ENCODE data around the gene ARHGAP6. TPM values are rescaled to one million over a fixed set of nuclear protein-coding genes. Genes with fewer than 3 reads are reported as not detected.

ARHGAP6 gene
- total and polyA plus RNA-seq, 9 donors, result 14.1 to 32.9 (median 20.3) TPM

DNA sequence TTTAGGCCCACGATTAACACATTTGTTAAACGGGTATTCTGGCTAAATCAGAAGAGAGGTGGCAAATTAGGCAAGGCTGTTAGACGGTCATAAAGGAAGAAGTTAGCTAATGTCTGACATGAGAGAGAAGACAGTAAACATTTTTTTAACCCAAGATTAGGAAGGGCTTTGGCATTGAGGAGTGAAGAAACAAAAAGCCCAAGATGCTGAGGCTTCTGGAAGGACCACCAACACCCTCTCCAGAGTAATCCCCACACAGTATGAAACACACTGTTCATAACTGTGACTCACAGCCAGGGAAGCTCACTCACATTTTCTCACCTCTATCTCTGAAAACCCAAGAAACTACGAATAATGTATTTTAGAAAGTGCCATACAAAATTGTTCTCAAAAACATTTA, 244.9 kb downstream of the ARHGAP6 start:
- Histone ChIP-seq H3K27me3 (no peaks in the 10 kb centered on the region), H3K27ac (no peak overlapping the region), H3K4me1 (ENCODE audit: insufficient read depth) (peaks cover 4% of the 10 kb centered on the region), H3K36me3 (no peaks in the 10 kb centered on the region), H3K9me3 (no peaks in the 10 kb centered on the region), H3K4me3 (no peak overlapping the region)
- no peak for TF ChIP-seq POLR2A (IDR thresholded peaks at IDR 0.05)
- TF ChIP-seq, protein P1, sequence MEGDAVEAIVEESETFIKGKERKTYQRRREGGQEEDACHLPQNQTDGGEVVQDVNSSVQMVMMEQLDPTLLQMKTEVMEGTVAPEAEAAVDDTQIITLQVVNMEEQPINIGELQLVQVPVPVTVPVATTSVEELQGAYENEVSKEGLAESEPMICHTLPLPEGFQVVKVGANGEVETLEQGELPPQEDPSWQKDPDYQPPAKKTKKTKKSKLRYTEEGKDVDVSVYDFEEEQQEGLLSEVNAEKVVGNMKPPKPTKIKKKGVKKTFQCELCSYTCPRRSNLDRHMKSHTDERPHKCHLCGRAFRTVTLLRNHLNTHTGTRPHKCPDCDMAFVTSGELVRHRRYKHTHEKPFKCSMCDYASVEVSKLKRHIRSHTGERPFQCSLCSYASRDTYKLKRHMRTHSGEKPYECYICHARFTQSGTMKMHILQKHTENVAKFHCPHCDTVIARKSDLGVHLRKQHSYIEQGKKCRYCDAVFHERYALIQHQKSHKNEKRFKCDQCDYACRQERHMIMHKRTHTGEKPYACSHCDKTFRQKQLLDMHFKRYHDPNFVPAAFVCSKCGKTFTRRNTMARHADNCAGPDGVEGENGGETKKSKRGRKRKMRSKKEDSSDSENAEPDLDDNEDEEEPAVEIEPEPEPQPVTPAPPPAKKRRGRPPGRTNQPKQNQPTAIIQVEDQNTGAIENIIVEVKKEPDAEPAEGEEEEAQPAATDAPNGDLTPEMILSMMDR (IDR thresholded peaks at IDR 0.05), result no peak
- no peak for TF ChIP-seq EP300 (IDR thresholded peaks at IDR 0.05)
- 68 to 74% (median 70%) methylated on average over 4 of the region's 4 CpGs for WGBS, 3 donors
- intact Hi-C loops (cut with DNase I), result no loop called here
- DNase-seq, result no peak

DNA sequence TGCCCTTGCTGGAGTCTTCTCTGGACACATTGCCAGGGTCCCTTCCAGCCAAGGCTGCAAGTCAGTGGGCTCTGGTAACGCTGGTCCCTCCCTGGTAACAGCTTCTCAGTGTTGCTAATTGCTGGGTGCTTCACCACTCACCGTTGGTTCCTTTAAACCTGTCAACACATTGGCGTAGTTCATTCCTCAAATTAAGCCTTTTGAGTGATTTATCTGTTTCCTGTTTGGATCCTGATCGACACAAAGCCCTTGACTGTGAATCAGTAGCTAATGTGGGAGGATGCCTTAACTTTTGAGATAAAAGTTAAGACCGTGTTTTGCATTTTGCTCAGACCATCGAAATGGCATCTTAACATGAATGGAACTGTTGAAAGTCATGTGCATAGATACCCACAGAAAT, 246.6 kb downstream of the ARHGAP6 start:
- peaks cover 4% of the 10 kb centered on the region for H3K4me1 ChIP-seq (ENCODE audit: insufficient read depth)
- 49 to 60% (median 50%) methylated on average over 6 of the region's 6 CpGs for WGBS, 3 donors
- H3K4me3 ChIP-seq, result no peak overlapping the region
- no peaks in the 10 kb centered on the region for H3K36me3 ChIP-seq
- TF ChIP-seq POLR2A (IDR thresholded peaks at IDR 0.05) (no peak), EP300 (IDR thresholded peaks at IDR 0.05) (no peak)
- TF ChIP-seq, protein P1 (IDR thresholded peaks at IDR 0.05), result no peak
- H3K27me3 ChIP-seq, result no peaks in the 10 kb centered on the region
- no peaks in the 10 kb centered on the region for H3K9me3 ChIP-seq
- DNase-seq, result no peak
- no peak overlapping the region for H3K27ac ChIP-seq
- intact Hi-C loops (cut with DNase I), result no loop called here

DNA sequence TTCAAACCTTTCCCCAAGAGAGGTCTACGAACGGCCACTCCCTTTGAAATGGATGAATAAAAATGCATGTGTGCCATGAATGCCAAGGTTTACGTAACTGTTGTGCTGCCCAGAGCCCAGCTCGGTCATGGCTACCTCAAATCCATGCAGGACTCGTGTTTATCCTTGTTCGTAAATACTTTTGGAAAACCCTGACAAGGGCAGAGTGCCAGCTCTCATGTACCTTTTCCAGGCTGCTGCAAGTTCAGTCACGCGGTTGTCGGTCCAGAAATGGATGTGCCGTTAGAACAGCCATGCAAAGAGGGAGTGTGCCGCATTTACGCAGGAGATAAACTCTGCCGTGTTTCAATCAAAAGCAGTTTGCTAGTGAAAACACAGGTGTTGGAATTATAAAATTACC, 249.1 kb downstream of the ARHGAP6 start:
- no peak overlapping the region for H3K4me3 ChIP-seq
- intact Hi-C loops (cut with DNase I), result no loop called here

DNA sequence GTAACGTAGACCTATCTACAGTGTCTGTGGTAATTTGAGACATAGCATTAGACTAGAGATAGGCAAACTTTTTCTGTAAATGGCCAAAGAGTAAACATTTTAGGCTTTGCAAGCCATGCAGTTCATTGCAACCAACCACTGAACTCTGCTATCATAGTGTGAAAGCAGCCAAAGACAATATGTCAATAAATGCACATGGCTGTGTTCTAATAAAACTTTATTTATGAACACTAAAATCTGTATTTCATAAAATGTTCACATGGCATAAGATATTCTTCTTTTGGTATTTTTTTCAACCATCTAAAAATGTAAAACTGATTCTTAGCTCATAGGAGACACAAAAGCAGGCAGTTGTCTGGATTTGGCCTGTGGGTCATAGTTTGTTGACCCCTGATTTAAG, 251.6 kb downstream of the ARHGAP6 start:
- TF ChIP-seq EP300 (IDR thresholded peaks at IDR 0.05) (no peak), POLR2A (IDR thresholded peaks at IDR 0.05) (no peak)
- TF ChIP-seq, protein P1 (IDR thresholded peaks at IDR 0.05), result no peak
- no peak for DNase-seq
- Histone ChIP-seq H3K4me1 (ENCODE audit: insufficient read depth) (no peaks in the 10 kb centered on the region), H3K4me3 (no peak overlapping the region), H3K27me3 (no peaks in the 10 kb centered on the region), H3K36me3 (no peaks in the 10 kb centered on the region), H3K9me3 (no peaks in the 10 kb centered on the region), H3K27ac (no peak overlapping the region)
- intact Hi-C loops (cut with DNase I), result no loop called here
- WGBS, 3 donors, result 84 to 93% (median 84%) methylated on average over 1 of the region's 1 CpG

More for the DNA sequence above, 249.1 kb downstream of the ARHGAP6 start:
- no peaks in the 10 kb centered on the region for H3K4me1 ChIP-seq (ENCODE audit: insufficient read depth)
- 81 to 88% (median 83%) methylated on average over 13 of the region's 13 CpGs for WGBS, 3 donors
- H3K9me3 ChIP-seq, result no peaks in the 10 kb centered on the region
- no peak for DNase-seq
- H3K36me3 ChIP-seq, result no peaks in the 10 kb centered on the region
- TF ChIP-seq POLR2A (IDR thresholded peaks at IDR 0.05) (no peak), EP300 (IDR thresholded peaks at IDR 0.05) (no peak)
- TF ChIP-seq, protein P1 (IDR thresholded peaks at IDR 0.05), result no peak
- H3K27ac ChIP-seq, result no peak overlapping the region
- no peaks in the 10 kb centered on the region for H3K27me3 ChIP-seq

Data from ovary (tissue), 9 donors.